ENCODE results near the gene COMMD1.

DNA sequence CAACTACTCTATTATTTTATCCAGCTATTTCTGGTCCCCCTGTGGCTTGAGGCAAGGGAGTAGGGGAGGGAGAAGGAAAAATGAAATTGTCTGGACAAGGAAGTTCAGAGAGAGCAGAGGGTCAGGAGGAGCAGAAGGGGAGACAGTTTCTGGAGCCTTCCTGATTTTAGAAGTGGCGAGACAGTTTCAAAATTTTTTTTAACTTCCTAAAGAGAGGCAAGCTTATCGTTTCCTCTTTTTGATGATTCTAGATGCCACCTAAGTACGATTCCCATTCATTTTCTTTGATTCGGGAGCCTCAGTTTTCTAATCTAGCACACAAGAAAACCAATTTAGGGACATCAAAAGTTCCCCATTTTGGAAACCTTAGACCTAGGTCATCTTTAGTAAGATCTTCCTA, 193.6 kb downstream of the COMMD1 start:
- TF ChIP-seq, protein P1, sequence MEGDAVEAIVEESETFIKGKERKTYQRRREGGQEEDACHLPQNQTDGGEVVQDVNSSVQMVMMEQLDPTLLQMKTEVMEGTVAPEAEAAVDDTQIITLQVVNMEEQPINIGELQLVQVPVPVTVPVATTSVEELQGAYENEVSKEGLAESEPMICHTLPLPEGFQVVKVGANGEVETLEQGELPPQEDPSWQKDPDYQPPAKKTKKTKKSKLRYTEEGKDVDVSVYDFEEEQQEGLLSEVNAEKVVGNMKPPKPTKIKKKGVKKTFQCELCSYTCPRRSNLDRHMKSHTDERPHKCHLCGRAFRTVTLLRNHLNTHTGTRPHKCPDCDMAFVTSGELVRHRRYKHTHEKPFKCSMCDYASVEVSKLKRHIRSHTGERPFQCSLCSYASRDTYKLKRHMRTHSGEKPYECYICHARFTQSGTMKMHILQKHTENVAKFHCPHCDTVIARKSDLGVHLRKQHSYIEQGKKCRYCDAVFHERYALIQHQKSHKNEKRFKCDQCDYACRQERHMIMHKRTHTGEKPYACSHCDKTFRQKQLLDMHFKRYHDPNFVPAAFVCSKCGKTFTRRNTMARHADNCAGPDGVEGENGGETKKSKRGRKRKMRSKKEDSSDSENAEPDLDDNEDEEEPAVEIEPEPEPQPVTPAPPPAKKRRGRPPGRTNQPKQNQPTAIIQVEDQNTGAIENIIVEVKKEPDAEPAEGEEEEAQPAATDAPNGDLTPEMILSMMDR (IDR thresholded peaks at IDR 0.05; ENCODE audit: borderline replicate concordance, extremely low read depth, low read length, poor library complexity, severe bottlenecking) = no peak
- TF ChIP-seq EZH2 (IDR thresholded peaks at IDR 0.05; ENCODE audit: borderline replicate concordance, low read depth, low read length, severe bottlenecking) = no peak
